ENCODE results near the gene PAXX.

The PAXX gene

GRCh38 chr9:136994888-136995230 is 2.6 kb downstream of the PAXX start:
- H3K9ac ChIP-seq (ENCODE audit: low read length) = no peak overlapping the region
- H3K27ac ChIP-seq (ENCODE audit: low read depth, low read length) = no peak overlapping the region
- TF ChIP-seq EZH2phosphoT487 (conservative IDR thresholded peaks at IDR 0.05; ENCODE audit: low read length) = no peak
- no peak for TF ChIP-seq CTCF (IDR thresholded peaks at IDR 0.05; ENCODE audit: insufficient read depth, low read length, poor library complexity, severe bottlenecking)
- no peaks in the 10 kb centered on the region for H3K9me2 ChIP-seq (replicated peaks; ENCODE audit: insufficient read depth, low read length)
- no peak overlapping the region for H3K4me3 ChIP-seq (ENCODE audit: insufficient read depth, low read length, poor library complexity, severe bottlenecking)
- no peaks in the 10 kb centered on the region for H3K36me3 ChIP-seq (ENCODE audit: low read length)
- no peak overlapping the region for H3K4me2 ChIP-seq (ENCODE audit: low read depth, low read length, poor library complexity, severe bottlenecking)
- no peaks in the 10 kb centered on the region for H4K20me1 ChIP-seq (ENCODE audit: low read depth, low read length)
- H3K79me2 ChIP-seq (ENCODE audit: insufficient read depth, low read length) = no peaks in the 10 kb centered on the region
- no peaks in the 10 kb centered on the region for H3F3A ChIP-seq (ENCODE audit: insufficient read depth)
- H3K27me3 ChIP-seq (ENCODE audit: low read length) = no peaks in the 10 kb centered on the region
- no peak overlapping the region for H2AFZ ChIP-seq (ENCODE audit: low read depth, low read length, severe bottlenecking)
- no peaks in the 10 kb centered on the region for H3K9me3 ChIP-seq (ENCODE audit: insufficient read depth, low read length)

GRCh38 chr9:136995362-136995761 is 3.1 kb downstream of the PAXX start:
- no peaks in the 10 kb centered on the region for H3K27me3 ChIP-seq (ENCODE audit: low read length)
- H3K9me3 ChIP-seq (ENCODE audit: insufficient read depth, low read length) = no peaks in the 10 kb centered on the region
- H3K79me2 ChIP-seq (ENCODE audit: insufficient read depth, low read length) = no peaks in the 10 kb centered on the region
- TF ChIP-seq CTCF (IDR thresholded peaks at IDR 0.05; ENCODE audit: insufficient read depth, low read length, poor library complexity, severe bottlenecking) = no peak
- no peak for TF ChIP-seq EZH2phosphoT487 (conservative IDR thresholded peaks at IDR 0.05; ENCODE audit: low read length)
- H3K27ac ChIP-seq (ENCODE audit: low read depth, low read length) = no peak overlapping the region
- no peak overlapping the region for H2AFZ ChIP-seq (ENCODE audit: low read depth, low read length, severe bottlenecking)
- H3K9me2 ChIP-seq (replicated peaks; ENCODE audit: insufficient read depth, low read length) = no peaks in the 10 kb centered on the region
- no peaks in the 10 kb centered on the region for H3F3A ChIP-seq (ENCODE audit: insufficient read depth)
- H4K20me1 ChIP-seq (ENCODE audit: low read depth, low read length) = no peaks in the 10 kb centered on the region
- H3K9ac ChIP-seq (ENCODE audit: low read length) = no peak overlapping the region
- H3K4me3 ChIP-seq (ENCODE audit: insufficient read depth, low read length, poor library complexity, severe bottlenecking) = no peak overlapping the region
- no peak overlapping the region for H3K4me2 ChIP-seq (ENCODE audit: low read depth, low read length, poor library complexity, severe bottlenecking)
- H3K36me3 ChIP-seq (ENCODE audit: low read length) = no peaks in the 10 kb centered on the region

GRCh38 chr9:136995772-136996311 is 3.6 kb downstream of the PAXX start:
- H3K9me3 ChIP-seq (ENCODE audit: insufficient read depth, low read length) = no peaks in the 10 kb centered on the region
- TF ChIP-seq EZH2phosphoT487 (conservative IDR thresholded peaks at IDR 0.05; ENCODE audit: low read length) = no peak
- TF ChIP-seq CTCF (IDR thresholded peaks at IDR 0.05; ENCODE audit: insufficient read depth, low read length, poor library complexity, severe bottlenecking) = no peak
- no peak overlapping the region for H2AFZ ChIP-seq (ENCODE audit: low read depth, low read length, severe bottlenecking)
- no peak overlapping the region for H3K4me2 ChIP-seq (ENCODE audit: low read depth, low read length, poor library complexity, severe bottlenecking)
- H3K27ac ChIP-seq (ENCODE audit: low read depth, low read length) = no peak overlapping the region
- no peaks in the 10 kb centered on the region for H3F3A ChIP-seq (ENCODE audit: insufficient read depth)
- H3K4me3 ChIP-seq (ENCODE audit: insufficient read depth, low read length, poor library complexity, severe bottlenecking) = no peak overlapping the region
- H3K9me2 ChIP-seq (replicated peaks; ENCODE audit: insufficient read depth, low read length) = no peaks in the 10 kb centered on the region
- H3K27me3 ChIP-seq (ENCODE audit: low read length) = no peaks in the 10 kb centered on the region
- no peaks in the 10 kb centered on the region for H4K20me1 ChIP-seq (ENCODE audit: low read depth, low read length)
- no peaks in the 10 kb centered on the region for H3K79me2 ChIP-seq (ENCODE audit: insufficient read depth, low read length)
- H3K36me3 ChIP-seq (ENCODE audit: low read length) = no peaks in the 10 kb centered on the region
- no peak overlapping the region for H3K9ac ChIP-seq (ENCODE audit: low read length)
